HG03520 (cell line): ENCODE results near the gene WIPF1.

Experiments used
- ATAC-seq: cut with Tn5 transposase; IDR thresholded peaks from one replicate; pipeline ENCODE4 v1.9.1; 2021; ENCODE audit warnings: mild to moderate bottlenecking, moderate library complexity; ENCODE audit not compliant: unreplicated experiment

Gene WIPF1

GRCh38 chr2:174595891-174596397, 1.7 kb downstream of the WIPF1 start:
- no peak for ATAC-seq

GRCh38 chr2:174595116-174595809, 2.3 kb downstream of the WIPF1 start:
- ATAC-seq: no peak

GRCh38 chr2:174594456-174594855, 3.1 kb downstream of the WIPF1 start:
- no peak for ATAC-seq

DNA sequence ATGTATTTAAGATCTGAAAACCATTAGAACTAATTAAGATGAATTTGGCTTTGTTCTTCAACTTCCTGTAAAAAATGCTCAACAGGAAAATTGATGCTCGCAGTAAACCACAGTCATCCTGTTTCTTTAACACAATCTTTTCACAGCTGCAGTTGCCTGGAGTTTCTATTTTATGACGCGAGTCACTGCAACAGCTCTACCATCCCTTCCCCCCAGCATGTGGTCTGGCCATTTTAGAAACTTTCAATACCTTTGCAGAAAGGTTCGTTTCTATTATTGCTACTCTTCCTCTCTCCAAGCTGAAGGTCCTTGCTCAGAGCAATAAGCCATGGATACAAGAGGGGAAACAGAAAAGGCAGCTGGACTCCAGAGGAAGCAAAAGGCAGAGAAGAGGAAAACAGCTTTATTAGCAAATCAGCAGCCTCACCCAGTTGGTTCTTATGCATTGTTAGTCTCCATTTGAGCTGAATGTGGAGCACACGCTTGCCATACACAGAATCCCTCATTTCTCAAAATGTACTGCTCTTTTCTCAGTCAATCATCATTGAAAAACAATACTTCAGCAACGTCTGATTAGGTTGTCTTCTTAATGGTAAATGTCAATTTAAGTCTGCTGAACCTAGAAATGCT, 3.9 kb downstream of the WIPF1 start:
- peak; percentile 50 for ATAC-seq

DNA sequence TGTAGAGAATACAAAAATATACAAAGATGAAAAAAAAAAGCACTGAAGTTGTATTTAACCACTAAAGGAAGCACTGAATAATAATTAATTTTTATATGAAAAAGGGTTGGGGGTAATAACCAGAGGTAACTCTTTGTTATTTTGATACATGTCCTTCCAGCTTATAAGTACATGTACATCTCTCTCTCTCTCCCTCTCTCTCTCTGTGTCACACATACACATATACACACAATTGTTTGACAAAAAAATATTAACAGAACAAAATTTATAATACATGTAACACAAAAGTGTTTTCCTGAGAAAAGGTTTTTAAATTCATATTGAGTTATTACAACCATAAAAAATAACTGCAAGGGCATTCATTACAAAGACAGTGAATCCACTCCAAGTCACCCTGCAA, 4.6 kb downstream of the WIPF1 start:
- no peak for ATAC-seq

- no peak for ATAC-seq
Observed at GRCh38 chr2:174591740-174592139, 5.9 kb downstream of the WIPF1 start.

DNA sequence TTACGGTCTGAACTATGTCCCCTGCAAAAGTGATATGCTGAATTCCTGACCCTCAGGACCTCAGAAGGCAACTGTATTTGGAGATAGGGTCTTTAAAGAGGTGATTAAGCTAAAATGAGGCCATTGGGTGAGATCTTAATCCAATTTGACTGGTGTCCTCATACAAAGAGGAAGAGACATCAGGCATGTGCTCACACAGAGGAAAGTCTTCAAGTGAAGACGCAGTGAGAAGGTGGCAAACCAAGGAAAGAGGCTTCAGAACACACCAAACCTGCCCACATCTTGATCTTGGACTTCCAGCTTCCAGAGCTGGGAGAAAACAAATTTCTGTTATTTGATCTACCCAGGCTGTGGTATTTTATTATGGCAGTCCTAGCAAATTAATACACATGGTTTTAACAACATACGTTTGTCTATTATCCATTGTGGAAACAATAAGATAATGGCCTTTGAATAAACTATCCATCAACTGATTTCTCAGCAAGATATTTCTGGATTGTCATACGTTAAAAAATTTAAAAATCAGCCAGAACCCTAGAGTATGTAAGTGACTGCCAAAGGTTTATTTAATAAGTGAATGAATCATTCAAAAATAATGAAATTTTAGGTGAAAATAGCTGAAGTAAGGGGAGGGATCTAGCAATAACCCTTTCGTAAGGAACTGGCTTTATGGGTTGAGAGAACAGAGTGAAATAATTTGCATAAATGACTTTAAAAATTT, 6.5 kb downstream of the WIPF1 start:
- no peak for ATAC-seq

DNA sequence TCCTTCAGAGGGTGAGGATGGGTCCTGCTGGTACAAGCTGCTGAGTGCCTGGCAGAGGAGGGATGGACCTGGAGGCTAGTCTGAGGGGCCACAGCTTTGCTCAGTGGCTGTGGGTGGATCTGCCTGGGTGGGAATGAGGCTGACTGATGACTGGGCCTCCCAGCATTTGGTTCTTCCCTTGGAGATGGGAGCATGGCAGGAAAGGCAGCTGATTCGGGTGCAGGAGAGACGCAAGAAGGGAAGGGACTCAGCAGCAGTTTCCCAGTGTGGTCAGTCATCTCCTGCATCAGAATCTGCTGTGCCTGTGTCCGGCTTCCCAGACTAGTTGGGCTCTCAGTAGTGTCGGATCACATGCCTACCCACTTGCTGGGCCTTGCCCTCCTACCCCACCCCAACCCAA, 7.3 kb downstream of the WIPF1 start:
- no peak for ATAC-seq

GRCh38 chr2:174589334-174589733, 8.3 kb downstream of the WIPF1 start:
- no peak for ATAC-seq

GRCh38 chr2:174588463-174588862, 9.1 kb downstream of the WIPF1 start:
- no peak for ATAC-seq

DNA sequence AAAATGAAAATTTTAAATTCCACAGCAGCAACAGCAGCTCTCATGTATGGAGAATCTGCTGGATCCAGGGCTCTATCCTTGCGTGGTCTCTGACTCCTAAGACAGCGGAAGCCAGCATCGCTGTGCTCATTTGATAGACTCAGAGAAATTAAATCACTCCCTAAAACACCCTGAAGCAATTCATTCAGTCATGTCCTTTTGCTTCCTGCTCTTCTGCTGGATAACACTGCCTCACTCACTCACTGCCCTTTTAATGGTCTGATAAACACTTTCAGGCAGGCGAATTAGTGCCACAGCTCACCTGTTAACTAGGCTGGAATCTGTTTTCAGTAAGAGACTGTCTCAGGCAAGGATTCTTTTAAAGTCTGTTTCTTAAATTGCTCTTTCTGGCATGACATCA, 10.0 kb downstream of the WIPF1 start:
- no peak for ATAC-seq

GRCh38 chr2:174586418-174587295, 10.9 kb downstream of the WIPF1 start:
- no peak for ATAC-seq

- no peak for ATAC-seq
Observed at GRCh38 chr2:174585657-174586252, 11.8 kb downstream of the WIPF1 start.

DNA sequence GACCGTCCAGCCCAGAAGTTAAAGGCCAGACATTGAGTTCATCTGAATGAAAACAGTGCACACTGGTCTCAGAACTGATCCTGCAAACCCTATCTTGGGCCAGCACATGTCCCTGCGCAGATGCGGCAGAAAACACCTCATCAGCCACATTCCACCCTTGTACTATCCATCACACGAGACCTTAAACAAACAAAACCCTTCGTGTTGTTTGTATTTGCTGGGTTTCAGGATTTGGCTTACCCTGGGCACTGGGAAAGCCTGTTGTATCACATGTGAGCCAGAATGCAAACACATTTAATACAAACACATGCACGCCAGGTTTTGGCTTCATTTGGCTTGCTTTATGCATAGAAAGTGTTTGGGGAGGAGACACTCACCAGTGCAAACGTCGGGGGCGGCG, 12.5 kb downstream of the WIPF1 start:
- ATAC-seq: no peak

DNA sequence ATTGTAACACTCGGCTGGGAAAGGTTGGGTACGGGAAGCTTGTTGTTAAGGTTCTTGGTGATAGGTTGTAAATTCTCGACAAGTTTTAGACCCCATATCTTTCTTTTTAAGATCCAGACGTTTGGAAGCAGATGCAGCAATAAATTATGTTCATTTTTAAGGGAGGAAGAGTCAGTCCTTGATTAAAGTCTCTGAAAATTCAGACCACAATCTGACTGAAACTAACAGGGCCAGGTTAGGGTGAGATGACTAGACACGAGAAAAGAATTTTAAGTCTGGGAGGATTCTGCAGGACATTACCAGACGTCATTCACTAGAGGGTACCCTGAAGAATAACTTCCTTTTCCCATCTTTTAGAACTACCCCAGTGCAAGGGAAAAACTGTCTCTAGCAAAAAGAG, 16.1 kb downstream of the WIPF1 start:
- ATAC-seq: no peak

GRCh38 chr2:174580951-174581350, 16.7 kb downstream of the WIPF1 start:
- ATAC-seq: no peak

GRCh38 chr2:174577967-174578589, 19.5 kb downstream of the WIPF1 start:
- no peak for ATAC-seq

- no peak for ATAC-seq
Observed at GRCh38 chr2:174575124-174575776, 22.4 kb downstream of the WIPF1 start.

GRCh38 chr2:174574657-174575056, 22.9 kb downstream of the WIPF1 start:
- no peak for ATAC-seq
